Measurements from ENCODE around the gene TSPAN33.

The TSPAN33 gene

GRCh38 chr7:129122078-129122750 is 22.3 kb upstream of the TSPAN33 start:
- DNase-seq (ENCODE audit: low read depth) = no peak
- no peak overlapping the region for H3K4me3 ChIP-seq (ENCODE audit: control insufficient read depth, low read depth, low read length)
- no peak for TF ChIP-seq CTCF (IDR thresholded peaks at IDR 0.05; ENCODE audit: control insufficient read depth, insufficient read depth, low read depth, low read length, missing control alignments)

DNA sequence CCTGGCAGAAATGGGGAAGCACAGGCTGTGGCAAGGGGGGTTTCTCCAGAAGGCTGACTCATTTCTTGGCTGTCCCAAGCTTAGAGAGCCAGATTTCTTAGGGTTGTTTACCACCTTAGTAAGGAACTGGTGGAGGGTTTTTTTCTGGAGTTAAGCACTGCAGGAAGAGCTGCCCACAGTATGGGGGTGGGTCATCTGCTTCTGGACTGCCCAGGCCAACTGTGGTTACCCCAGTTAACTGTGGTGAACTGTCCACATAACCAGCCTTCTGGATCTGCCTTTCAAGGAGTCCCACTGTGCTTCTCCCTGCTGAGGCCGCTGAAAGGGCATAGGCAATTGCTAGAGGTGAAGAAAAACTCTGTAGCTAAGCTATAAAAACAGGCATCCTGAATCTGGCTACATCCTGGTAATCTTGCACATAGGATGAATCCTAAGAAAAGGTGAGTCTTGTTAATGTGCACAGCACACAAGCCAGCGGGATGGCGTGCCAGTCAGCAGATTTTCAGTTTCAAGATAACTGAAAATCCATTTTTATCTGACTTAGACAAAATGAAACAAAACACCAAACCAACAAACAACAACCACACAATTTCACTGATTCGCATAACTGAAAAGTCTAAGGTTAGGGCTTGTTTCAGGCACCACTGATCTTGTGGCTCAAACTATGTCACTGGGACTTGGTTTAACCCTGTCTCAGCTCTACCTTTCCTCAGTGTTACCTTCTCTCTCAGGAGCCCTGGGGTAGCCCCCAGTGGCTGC is 21.6 kb upstream of the TSPAN33 start:
- DNase-seq (ENCODE audit: low read depth) = no peak
- TF ChIP-seq CTCF (IDR thresholded peaks at IDR 0.05; ENCODE audit: control insufficient read depth, insufficient read depth, low read depth, low read length, missing control alignments) = no peak
- no peak overlapping the region for H3K4me3 ChIP-seq (ENCODE audit: control insufficient read depth, low read depth, low read length)

GRCh38 chr7:129123510-129123857 is 21.0 kb upstream of the TSPAN33 start:
- no peak overlapping the region for H3K4me3 ChIP-seq (ENCODE audit: control insufficient read depth, low read depth, low read length)
- no peak for TF ChIP-seq CTCF (IDR thresholded peaks at IDR 0.05; ENCODE audit: control insufficient read depth, insufficient read depth, low read depth, low read length, missing control alignments)
- DNase-seq (ENCODE audit: low read depth) = no peak

GRCh38 chr7:129126314-129126713 is 18.2 kb upstream of the TSPAN33 start:
- TF ChIP-seq CTCF (IDR thresholded peaks at IDR 0.05; ENCODE audit: control insufficient read depth, insufficient read depth, low read depth, low read length, missing control alignments) = no peak
- H3K4me3 ChIP-seq (ENCODE audit: control insufficient read depth, low read depth, low read length) = no peak overlapping the region
- no peak for DNase-seq (ENCODE audit: low read depth)

- no peak for TF ChIP-seq CTCF (IDR thresholded peaks at IDR 0.05; ENCODE audit: control insufficient read depth, insufficient read depth, low read depth, low read length, missing control alignments)
- H3K4me3 ChIP-seq (ENCODE audit: control insufficient read depth, low read depth, low read length) = no peak overlapping the region
- DNase-seq (ENCODE audit: low read depth) = no peak
Measured at GRCh38 chr7:129127154-129127553, 17.4 kb upstream of the TSPAN33 start.

DNA sequence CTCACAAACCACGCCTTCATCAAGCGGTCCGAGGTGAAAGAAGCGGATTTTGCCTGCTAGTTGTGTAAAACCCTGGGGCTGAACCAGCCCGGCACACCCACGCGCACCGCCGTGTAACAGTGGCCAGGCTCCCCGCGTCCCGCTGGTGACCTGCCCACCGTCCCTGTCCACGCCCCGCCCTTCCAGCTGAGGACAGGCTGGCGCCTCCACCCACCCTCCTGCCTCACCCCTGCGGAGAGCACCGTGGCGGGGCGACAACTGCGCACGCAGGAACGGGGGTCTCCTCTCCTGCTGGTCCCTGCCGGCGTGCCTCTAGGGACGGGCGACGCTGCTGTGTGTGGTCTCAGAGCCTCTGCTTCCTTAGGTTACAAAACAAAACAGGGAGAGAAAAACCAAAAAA is 16.9 kb upstream of the TSPAN33 start:
- H3K4me3 ChIP-seq (ENCODE audit: control insufficient read depth, low read depth, low read length) = no peak overlapping the region
- no peak for DNase-seq (ENCODE audit: low read depth)
- TF ChIP-seq CTCF (IDR thresholded peaks at IDR 0.05; ENCODE audit: control insufficient read depth, insufficient read depth, low read depth, low read length, missing control alignments) = no peak

Measured in AG09309 (cell line).